Fibroblast of lung (primary cell): ENCODE measurements around the gene GLTPD2. TPM values are rescaled to one million over a fixed set of nuclear protein-coding genes. Genes with fewer than 3 reads are reported as not detected.
A peak's percentile ranks its signal among the peaks of the same experiment; 100 is the strongest.

ENCODE experiments used
- DNase-seq, 2 donors: peaks; one replicate each; pipeline versions ENCODE4 v3.0.0 to v3.0.0-alpha.2; 2010; ENCODE audit warnings: low read depth in 2 of 2
- H2AFZ ChIP-seq: 2 replicates; pipeline ENCODE4 v1.5.1; 2012; ENCODE audit warnings: low read length, control low read depth, inconsistent platforms
- H3K27ac ChIP-seq: 2 replicates; pipeline ENCODE4 v1.5.1; 2011; ENCODE audit warnings: low read length, control low read depth; ENCODE audit not compliant: insufficient read depth
- H3K27me3 ChIP-seq: 2 replicates; pipeline ENCODE4 v1.5.1; 2011; ENCODE audit warnings: mild to moderate bottlenecking, low read length; ENCODE audit not compliant: control insufficient read depth, insufficient read depth
- H3K36me3 ChIP-seq: 2 replicates; pipeline ENCODE4 v1.5.1; 2011; ENCODE audit warnings: low read length; ENCODE audit not compliant: control insufficient read depth, insufficient read depth
- H3K4me1 ChIP-seq: 2 replicates; pipeline ENCODE4 v1.5.1; 2011; ENCODE audit warnings: low read length; ENCODE audit not compliant: control insufficient read depth, insufficient read depth; ENCODE audit errors: extremely low read depth
- H3K4me2 ChIP-seq: 2 replicates; pipeline ENCODE4 v1.5.1; 2011; ENCODE audit warnings: low read length, control low read depth; ENCODE audit not compliant: insufficient read depth; ENCODE audit errors: extremely low read depth
- H3K4me3 ChIP-seq, 4 experiments: fragments of 200-600 bp in 1 of 4; sonication (generic) in 1 of 4; replicated peaks in 1 of 4; 2 replicates each; pipeline ENCODE4 v1.5.1; 2011 to 2016; ENCODE audit warnings: low read length in 4 of 4, low read depth in 3 of 4, mild to moderate bottlenecking in 3 of 4, control low read depth in 2 of 4, inconsistent platforms in 1 of 4, mixed read lengths in 1 of 4; ENCODE audit not compliant: insufficient read depth in 1 of 4; ENCODE audit errors: control extremely low read depth in 1 of 4
- H3K79me2 ChIP-seq: 2 replicates; pipeline ENCODE4 v1.5.1; 2012; ENCODE audit warnings: mild to moderate bottlenecking, low read length, inconsistent platforms; ENCODE audit not compliant: control insufficient read depth, insufficient read depth
- H3K9ac ChIP-seq: 2 replicates; pipeline ENCODE4 v1.5.1; 2011; ENCODE audit warnings: mild to moderate bottlenecking, low read length, control low read depth; ENCODE audit not compliant: insufficient read depth
- H3K9me3 ChIP-seq: 2 replicates; pipeline ENCODE4 v1.5.1; 2012; ENCODE audit warnings: low read depth, low read length; ENCODE audit not compliant: control insufficient read depth, insufficient read depth
- H4K20me1 ChIP-seq: 2 replicates; pipeline ENCODE4 v1.5.1; 2011; ENCODE audit warnings: low read length; ENCODE audit not compliant: control insufficient read depth, insufficient read depth; ENCODE audit errors: extremely low read depth
- EZH2 ChIP-seq: IDR thresholded peaks from 2 replicates; pipeline ENCODE4 v1.5.1; 2012; ENCODE audit warnings: low read length, control low read depth, mild to moderate bottlenecking; ENCODE audit errors: missing control alignments
- polyA minus RNA-seq: library from RNA; depleted of rRNA, polyadenylated mRNA; stranded (reverse); fragments of >200 nt; gene quantifications from 2 replicates; pipeline ENCODE4 v1.2.3, GENCODE V29; 2011; ENCODE audit warnings: low replicate concordance
- polyA plus RNA-seq, 2 donors: library from polyadenylated mRNA; depleted of rRNA in 1 of 2; stranded (reverse) in 1 of 2; unstranded in 1 of 2; fragments of >200 nt; gene quantifications; 2 replicates each; pipeline ENCODE4 v1.2.1, GENCODE V29; 2011 to 2012; ENCODE audit warnings: missing spikeins in 1 of 2
- total RNA-seq: library from RNA; depleted of rRNA; stranded (reverse); fragments of >200 nt; gene quantifications from 2 replicates; pipeline ENCODE4 v1.2.1, GENCODE V29; 2014
- TF ChIP-seq, protein P1 (sequence below), 2 donors: IDR thresholded peaks in 1 of 2; conservative IDR thresholded peaks in 1 of 2; 1 replicate in 1 of 2; 2 replicates in 1 of 2; pipeline ENCODE4 v1.5.1; 2011 to 2012; ENCODE audit warnings: low read length in 2 of 2, control low read depth in 1 of 2, inconsistent platforms in 1 of 2, low read depth in 1 of 2, mild to moderate bottlenecking in 1 of 2

Gene GLTPD2
- total RNA-seq (not detected in 2 replicates), polyA plus RNA-seq (not detected in 2 replicates), polyA minus RNA-seq (not detected in 2 replicates)
- polyA plus RNA-seq (2012), result 0.18 TPM in 1 of 2 replicates, not detected in the other

DNA sequence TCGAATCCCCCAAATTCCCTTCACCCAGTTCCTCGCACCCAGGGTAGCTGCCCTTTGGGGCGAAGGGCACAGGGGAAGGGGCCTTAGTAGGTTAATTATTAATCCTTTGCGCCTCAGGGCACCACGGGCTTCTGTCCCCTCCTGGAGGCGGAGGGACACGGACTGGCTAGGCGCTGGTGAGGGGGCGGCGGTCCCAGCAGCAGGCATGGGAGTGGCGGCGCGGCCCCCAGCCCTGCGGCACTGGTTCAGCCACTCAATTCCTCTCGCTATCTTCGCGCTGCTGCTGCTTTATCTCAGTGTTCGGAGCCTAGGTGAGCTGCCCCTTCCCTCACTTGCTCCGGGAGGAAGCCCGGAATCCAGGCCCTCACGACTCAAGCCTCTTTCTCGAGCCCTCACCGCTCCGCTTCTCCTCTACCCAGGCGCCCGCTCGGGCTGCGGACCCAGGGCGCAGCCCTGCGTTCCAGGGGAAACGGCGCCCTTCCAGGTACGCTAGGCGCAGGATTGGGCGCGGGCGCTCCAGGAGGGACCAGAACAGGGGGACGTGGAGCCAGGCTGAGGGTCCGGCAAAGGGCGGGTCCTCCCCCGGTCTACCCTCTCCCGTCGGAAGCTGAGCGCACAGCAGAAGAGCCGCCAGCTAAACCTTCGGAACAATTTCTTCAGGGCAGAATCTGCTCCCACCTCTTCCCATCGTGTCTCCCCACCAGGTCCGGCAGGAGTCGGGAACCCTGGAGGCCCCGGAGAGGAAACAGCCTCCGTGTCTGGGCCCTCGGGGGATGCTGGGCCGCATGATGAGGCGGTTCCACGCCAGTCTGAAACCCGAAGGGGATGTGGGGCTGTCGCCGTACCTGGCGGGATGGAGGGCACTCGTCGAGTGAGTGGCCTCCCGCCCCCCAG lies at the start of gene GLTPD2:
GLTPD2 (plus strand) TSS at position 158 of the 894 bp plus-strand sequence; CDS start at position 206, 48 bp downstream.
- peak within 1 kb of the TSS; percentile 78 for H3K27ac ChIP-seq
- H3K4me2 ChIP-seq, result peak within 1 kb of the TSS; percentile 84
- peak within 1 kb of the TSS; percentile 75 for H2AFZ ChIP-seq
- DNase-seq, result no peak
- H4K20me1 ChIP-seq, result no peaks in the 10 kb centered on the region
- peak within 1 kb of the TSS; percentile 56 to 76 (median 65) for H3K4me3 ChIP-seq
- peak within 1 kb of the TSS; percentile 90 for H3K9ac ChIP-seq
- H3K9me3 ChIP-seq, result no peaks in the 10 kb centered on the region
- no peak for TF ChIP-seq EZH2
- TF ChIP-seq, protein P1, sequence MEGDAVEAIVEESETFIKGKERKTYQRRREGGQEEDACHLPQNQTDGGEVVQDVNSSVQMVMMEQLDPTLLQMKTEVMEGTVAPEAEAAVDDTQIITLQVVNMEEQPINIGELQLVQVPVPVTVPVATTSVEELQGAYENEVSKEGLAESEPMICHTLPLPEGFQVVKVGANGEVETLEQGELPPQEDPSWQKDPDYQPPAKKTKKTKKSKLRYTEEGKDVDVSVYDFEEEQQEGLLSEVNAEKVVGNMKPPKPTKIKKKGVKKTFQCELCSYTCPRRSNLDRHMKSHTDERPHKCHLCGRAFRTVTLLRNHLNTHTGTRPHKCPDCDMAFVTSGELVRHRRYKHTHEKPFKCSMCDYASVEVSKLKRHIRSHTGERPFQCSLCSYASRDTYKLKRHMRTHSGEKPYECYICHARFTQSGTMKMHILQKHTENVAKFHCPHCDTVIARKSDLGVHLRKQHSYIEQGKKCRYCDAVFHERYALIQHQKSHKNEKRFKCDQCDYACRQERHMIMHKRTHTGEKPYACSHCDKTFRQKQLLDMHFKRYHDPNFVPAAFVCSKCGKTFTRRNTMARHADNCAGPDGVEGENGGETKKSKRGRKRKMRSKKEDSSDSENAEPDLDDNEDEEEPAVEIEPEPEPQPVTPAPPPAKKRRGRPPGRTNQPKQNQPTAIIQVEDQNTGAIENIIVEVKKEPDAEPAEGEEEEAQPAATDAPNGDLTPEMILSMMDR (conservative IDR thresholded peaks at IDR 0.05 in 1 of 2, IDR thresholded peaks at IDR 0.05 in 1 of 2; ENCODE audit: low read depth in 1 of 2, low read length in 2 of 2), result no peak
- no peaks in the 10 kb centered on the region for H3K79me2 ChIP-seq
- no peaks in the 10 kb centered on the region for H3K36me3 ChIP-seq
- peaks cover 8% of the 10 kb centered on the region for H3K4me1 ChIP-seq
- peaks cover 3% of the 10 kb centered on the region for H3K27me3 ChIP-seq

DNA sequence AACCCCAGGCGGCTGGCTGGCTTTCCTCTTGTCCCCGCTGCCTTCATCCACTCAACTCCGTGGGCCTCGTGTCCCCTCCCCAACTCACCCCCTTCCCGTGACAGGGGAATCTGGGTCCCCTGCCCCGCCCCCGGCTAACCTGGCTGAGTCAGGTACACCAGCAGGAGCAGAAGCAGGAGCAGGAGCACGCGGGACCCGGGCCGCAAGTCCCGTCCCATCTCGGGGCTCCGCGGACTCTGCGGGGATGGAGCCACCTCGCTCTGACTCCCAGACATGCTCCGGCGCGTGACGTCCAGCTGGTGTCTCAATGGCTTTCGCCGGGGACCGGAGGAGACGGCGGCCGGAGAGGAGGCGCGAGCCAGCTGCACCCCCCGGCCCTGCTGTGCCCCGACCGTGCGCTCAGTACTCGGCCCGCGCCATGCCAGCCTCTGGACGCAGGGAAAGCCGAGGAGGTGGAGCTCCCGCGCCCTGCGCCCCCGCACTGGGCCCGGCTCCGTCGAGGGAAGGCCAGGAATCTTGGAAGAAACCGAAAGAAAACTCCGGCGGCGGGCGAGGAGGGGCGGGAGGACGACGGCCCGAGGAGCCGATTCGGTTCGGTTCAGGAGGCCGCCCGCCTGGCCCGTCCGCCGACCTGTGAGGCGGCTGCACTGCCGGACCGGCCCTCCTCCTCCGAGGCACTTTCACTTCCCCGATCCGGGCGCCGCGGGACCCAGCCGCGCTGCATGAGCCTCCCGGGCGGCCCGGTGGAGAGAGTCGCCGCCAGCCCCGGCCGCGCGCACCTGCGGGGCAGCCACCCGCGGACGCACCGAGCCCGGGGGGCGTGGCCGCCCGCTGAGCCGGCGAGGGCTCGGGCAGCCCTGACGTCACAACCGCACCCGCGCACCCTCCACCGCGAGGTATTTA lies 49.4 kb upstream of the GLTPD2 start, which contains the start of the genes CXCL16 and ZMYND15:
CXCL16 (minus strand) TSS at position 807 of the 903 bp plus-strand sequence; CDS start at position 218, 589 bp downstream.
ZMYND15 (plus strand) TSS at position 712 of the 903 bp plus-strand sequence. CDS start 716 bp downstream, outside the sequence.
- TF ChIP-seq, protein P1 (conservative IDR thresholded peaks at IDR 0.05 in 1 of 2, IDR thresholded peaks at IDR 0.05 in 1 of 2; ENCODE audit: low read depth in 1 of 2, low read length in 2 of 2), result no peak
- no peak for TF ChIP-seq EZH2
- peak within 1 kb of the TSS; percentile 51 for H3K9ac ChIP-seq
- peak; percentile 18 to 44 for DNase-seq

More for the DNA sequence above, 49.4 kb upstream of the GLTPD2 start, which contains the start of the genes CXCL16 and ZMYND15:
- Histone ChIP-seq H3K4me1 (no peaks in the 10 kb centered on the region), H3K27ac (no peak within 1 kb of the TSS), H3K4me2 (peak within 1 kb of the TSS; percentile 72), H2AFZ (peak within 1 kb of the TSS; percentile 77), H4K20me1 (no peaks in the 10 kb centered on the region), H3K27me3 (peaks cover 27% of the 10 kb centered on the region), H3K36me3 (no peaks in the 10 kb centered on the region), H3K79me2 (no peaks in the 10 kb centered on the region), H3K9me3 (no peaks in the 10 kb centered on the region), H3K4me3 (peak within 1 kb of the TSS; percentile 52 to 86 (median 70))
